Heart right ventricle (tissue), 16 donors: ENCODE results near the gene C3orf18. TPM values are rescaled to one million over a fixed set of nuclear protein-coding genes. Genes with fewer than 3 reads are reported as not detected.
"Not testable (repeated sequence)": the region's sequence is repeated elsewhere in the genome, so short reads cannot be mapped to it uniquely, and the experiment has no call there.

ENCODE experiments used
- ATAC-seq, 8 donors: fragments of 200-7000 bp; cut with Tn5 transposase; one replicate each; pipeline ENCODE4 v1.9.1; 2020; ENCODE audit warnings: mild to moderate bottlenecking in 8 of 8, moderate library complexity in 8 of 8, moderate number of reproducible peaks in 1 of 8
- DNase-seq, 2 donors: peaks; one replicate each; pipeline ENCODE4 v3.0.0-alpha.2; 2020
- H3K27ac ChIP-seq, 10 donors: fragments of 200-600 bp; sonication (generic) in 2 of 10; one replicate each; pipeline versions ENCODE4 v1.5.0 to v1.8.0; 2020 to 2022; ENCODE audit warnings: mild to moderate bottlenecking in 3 of 10
- H3K27me3 ChIP-seq, 7 donors: fragments of 200-600 bp; one replicate each; pipeline ENCODE4 v1.8.0; 2021 to 2022; ENCODE audit warnings: mild to moderate bottlenecking in 2 of 7
- H3K36me3 ChIP-seq, 9 donors: fragments of 200-600 bp; sonication (generic) in 1 of 9; one replicate each; pipeline versions ENCODE4 v1.5.0 to v1.8.0; 2020 to 2022; ENCODE audit warnings: mild to moderate bottlenecking in 2 of 9
- H3K4me1 ChIP-seq, 9 donors: fragments of 200-600 bp; sonication (generic) in 1 of 9; one replicate each; pipeline versions ENCODE4 v1.5.0 to v1.8.0; 2020 to 2022; ENCODE audit warnings: mild to moderate bottlenecking in 4 of 9
- H3K4me3 ChIP-seq, 10 donors: fragments of 200-600 bp; sonication (generic) in 2 of 10; one replicate each; pipeline versions ENCODE4 v1.5.0 to v1.8.0; 2020 to 2022; ENCODE audit warnings: mild to moderate bottlenecking in 7 of 10, moderate library complexity in 2 of 10
- H3K9me3 ChIP-seq, 11 donors: fragments of 200-600 bp in 10 of 11; sonication (generic) in 2 of 11; one replicate each; pipeline versions ENCODE4 v1.5.0 to v1.8.0; 2013 to 2022; ENCODE audit warnings: mild to moderate bottlenecking in 2 of 11, control low read depth in 1 of 11, moderate library complexity in 1 of 11
- WGBS, 2 donors: extraction: QIAGEN DNeasy Blood & Tissue Kit; methylation state at CpG; one replicate each; pipeline ENCODE4 v1.1.7; 2013; ENCODE audit warnings: inconsistent platforms in 1 of 2; 5-methylcytosine and 5-hydroxymethylcytosine counted together
- intact Hi-C, 10 donors: fragments of 100-400 bp; cut with DNase I; formaldehyde crosslinking; loops; one replicate each; pipeline versions ENCODE4 v1.11.1 to v1.14.2; 2022
- polyA plus RNA-seq, 2 donors: library from polyadenylated mRNA; stranded (reverse); fragments of 200-250 nt; gene quantifications; one replicate each; pipeline ENCODE4 v1.2.3, GENCODE V29; 2013
- total RNA-seq, 10 donors: library from RNA; stranded (reverse); fragmentation: NEBNext Ultra II Directional in 3 of 10; extraction: Animal tissue kit (Norgen Biotek cat#: 25700) in 3 of 10; gene quantifications; one replicate each; pipeline versions ENCODE4 v1.2.1 to v1.2.4, GENCODE V29; 2021 to 2023
- TF ChIP-seq, protein P1 (sequence below), 9 donors: fragments of 200-600 bp; sonication (generic) in 2 of 9; IDR thresholded peaks; one replicate each; pipeline versions ENCODE4 v1.5.0 to v1.8.0; 2021 to 2022; ENCODE audit warnings: antibody characterized with exemption in 9 of 9, mild to moderate bottlenecking in 5 of 9, moderate library complexity in 1 of 9
- donor health status: Arrhythmogenic right ventricular cardiomyopathy.
- donor health status: ischemic (EF 13 %, LVEDD 7.1; RV severe dilation, severe dysfunction).
- donor health status: healthy with polysubstance abuse.
- donor health status: DM: no; HTN: yes; CAD: no.
- donor health status: DM: no; HTN: no; CAD: no.
- donor health status: ischemic (EF 25% LVEDD 6.9; RV normal size, moderate dysfunction).
- donor health status: ischemic (EF 25% LVEDD 5.7; RV mildly dilated, moderate dysfunction).
- donor health status: healthy.
- donor health status: DM: yes; HTN: yes; CAD: no.
- donor health status: Ischemic cardiomyopathy.
- donor health status: ischemic (EF 35%, LVEDD 5.7; RV mildly dilated, moderate dysfunction).
- donor health status: nonischemic (EF 11% LVEDD 7.7; RV severe dilation, severe dysfunction).
- donor health status: DM: yes; HTN: yes; CAD: no.
- donor health status: PGD.
- donor health status: ischemic (EF 29% LVEDD 5.4; RV normal size, mild dysfunction).
- donor health status: nonischemic (EF 23%, LVEDD 6.1; RV moderate dilation, normal function).

Gene C3orf18
- total and polyA plus RNA-seq, 12 donors = 19.9 to 49.9 (median 41.1) TPM

DNA sequence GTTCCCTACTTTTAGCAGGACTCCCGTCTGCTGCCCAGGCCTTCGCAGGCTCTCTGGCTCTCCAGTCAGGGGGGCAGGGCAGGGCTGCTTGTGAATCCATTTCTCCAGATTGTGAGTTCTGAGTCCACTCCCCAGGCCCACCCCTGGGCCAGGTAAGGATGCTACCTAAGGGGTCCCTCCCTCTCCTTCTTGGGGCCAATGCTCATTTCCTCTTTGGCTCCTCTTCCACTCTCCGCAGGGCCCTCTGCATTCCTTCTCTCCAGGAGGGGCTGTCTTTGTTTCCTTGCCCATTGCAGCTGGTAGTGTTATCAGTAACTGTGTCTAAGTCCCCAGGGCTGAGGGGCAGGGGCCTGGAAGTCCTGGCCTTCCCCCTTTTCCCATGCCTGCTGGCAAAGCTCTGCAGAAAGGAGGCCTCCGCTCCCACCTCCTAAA lies 51.1 kb downstream of the C3orf18 start:
- peaks cover 11 to 35% (median 21%) of the 10 kb centered on the region in 9 donors for H3K4me1 ChIP-seq
- intact Hi-C loops = loop anchor here in 1 of 10 donors (5.0 kb wide), 1 partner anchor 96 kb away; the partner anchor contains the start of gene CISH
- no peak for DNase-seq
- 70 to 81% methylated on average over 4 of the region's 4 CpGs for WGBS, 2 donors
- peak overlapping the region in 7 of 10 donors; percentile 10 to 33 (median 22) for H3K4me3 ChIP-seq
- H3K27me3 ChIP-seq = peaks cover 0 to 3% (median 0%) of the 10 kb centered on the region in 7 donors
- H3K36me3 ChIP-seq = no peaks in the 10 kb centered on the region
- TF ChIP-seq, protein P1, sequence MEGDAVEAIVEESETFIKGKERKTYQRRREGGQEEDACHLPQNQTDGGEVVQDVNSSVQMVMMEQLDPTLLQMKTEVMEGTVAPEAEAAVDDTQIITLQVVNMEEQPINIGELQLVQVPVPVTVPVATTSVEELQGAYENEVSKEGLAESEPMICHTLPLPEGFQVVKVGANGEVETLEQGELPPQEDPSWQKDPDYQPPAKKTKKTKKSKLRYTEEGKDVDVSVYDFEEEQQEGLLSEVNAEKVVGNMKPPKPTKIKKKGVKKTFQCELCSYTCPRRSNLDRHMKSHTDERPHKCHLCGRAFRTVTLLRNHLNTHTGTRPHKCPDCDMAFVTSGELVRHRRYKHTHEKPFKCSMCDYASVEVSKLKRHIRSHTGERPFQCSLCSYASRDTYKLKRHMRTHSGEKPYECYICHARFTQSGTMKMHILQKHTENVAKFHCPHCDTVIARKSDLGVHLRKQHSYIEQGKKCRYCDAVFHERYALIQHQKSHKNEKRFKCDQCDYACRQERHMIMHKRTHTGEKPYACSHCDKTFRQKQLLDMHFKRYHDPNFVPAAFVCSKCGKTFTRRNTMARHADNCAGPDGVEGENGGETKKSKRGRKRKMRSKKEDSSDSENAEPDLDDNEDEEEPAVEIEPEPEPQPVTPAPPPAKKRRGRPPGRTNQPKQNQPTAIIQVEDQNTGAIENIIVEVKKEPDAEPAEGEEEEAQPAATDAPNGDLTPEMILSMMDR (IDR thresholded peaks at IDR 0.05) = no peak
- ATAC-seq = peak; percentile 8 to 55 (median 27)
- no peaks in the 10 kb centered on the region for H3K9me3 ChIP-seq
- peak overlapping the region in 9 of 10 donors; percentile 58 to 84 (median 67) for H3K27ac ChIP-seq

DNA sequence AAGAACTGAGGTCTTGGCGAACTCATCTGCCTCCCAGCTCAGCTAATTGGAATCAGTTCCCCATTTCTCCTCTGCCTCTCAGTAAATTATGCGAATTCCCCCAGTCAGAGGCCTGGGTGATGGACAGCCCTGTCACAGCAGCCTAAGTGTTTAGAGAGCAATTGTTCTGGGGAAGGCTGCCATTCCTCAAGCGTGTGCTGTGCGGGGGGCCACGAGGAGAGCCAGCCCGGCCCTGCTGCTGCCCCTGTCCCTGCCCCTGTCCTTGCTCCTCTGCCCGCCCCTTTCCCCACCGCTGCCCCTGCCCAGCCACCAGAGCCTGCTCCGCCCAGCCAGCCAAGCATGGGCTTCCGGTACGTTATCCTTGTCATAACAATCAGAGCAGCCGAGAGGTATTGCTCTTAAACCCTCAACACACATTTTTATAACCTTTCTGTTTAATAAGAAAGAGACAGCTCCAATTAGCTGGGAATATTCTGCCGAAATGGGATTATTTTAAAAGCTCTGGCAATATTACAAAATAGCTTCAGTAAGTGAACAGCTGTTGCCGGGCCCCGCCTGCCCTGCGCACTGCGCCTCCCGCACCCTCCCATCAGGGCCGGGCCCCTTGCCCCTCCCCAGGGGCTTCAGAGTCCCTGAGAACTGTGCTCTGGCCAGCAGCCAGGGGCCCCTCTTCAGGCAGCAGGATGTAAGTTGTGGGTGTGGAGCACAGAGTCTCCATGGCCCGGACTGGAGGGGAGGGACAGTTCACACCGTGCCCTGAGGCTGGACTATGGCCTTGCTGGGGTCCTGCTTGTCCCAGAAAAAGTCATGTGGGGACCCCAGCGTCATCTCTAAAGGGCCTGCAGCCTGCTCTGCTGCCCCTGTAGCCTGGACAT lies 51.7 kb downstream of the C3orf18 start:
- peak overlapping the region; percentile 10 to 84 (median 66) for H3K27ac ChIP-seq
- TF ChIP-seq, protein P1 (IDR thresholded peaks at IDR 0.05) = no peak
- no peaks in the 10 kb centered on the region for H3K9me3 ChIP-seq
- no peaks in the 10 kb centered on the region for H3K36me3 ChIP-seq
- DNase-seq (peak; percentile 74 to 82), ATAC-seq (peak; percentile 76 to 91 (median 82))
- H3K4me3 ChIP-seq = peak overlapping the region; percentile 1 to 33 (median 19)
- whole genome bisulfite sequencing, 2 donors = 12 to 15% methylated on average over 22 of the region's 22 CpGs
- peaks cover 11 to 35% (median 21%) of the 10 kb centered on the region in 9 donors for H3K4me1 ChIP-seq
- peaks cover 0 to 3% (median 0%) of the 10 kb centered on the region in 7 donors for H3K27me3 ChIP-seq
- intact Hi-C loops = loop anchor here in 1 of 10 donors (5.0 kb wide), 1 partner anchor 96 kb away; the partner anchor contains the start of gene CISH

DNA sequence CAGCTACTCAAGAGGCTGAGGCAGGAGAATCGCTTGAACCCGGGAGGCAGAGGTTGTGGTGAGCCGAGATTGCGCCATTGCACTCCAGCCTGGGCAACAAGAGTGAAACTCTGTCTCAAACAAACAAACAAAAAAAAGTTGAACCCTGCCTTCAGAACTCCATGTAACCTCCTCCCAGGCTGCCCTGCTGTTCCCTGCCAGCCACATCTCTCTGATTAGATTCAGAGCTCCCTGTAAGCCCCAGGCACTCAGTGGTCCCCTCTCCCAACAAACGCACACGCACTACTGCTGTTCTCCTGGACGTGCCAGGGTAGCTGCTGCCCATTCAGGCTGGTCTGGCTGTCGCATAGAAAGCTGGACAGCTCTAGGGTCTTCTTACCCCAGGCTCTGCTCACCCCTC lies 54.6 kb downstream of the C3orf18 start:
- intact Hi-C loops, H3K36me3 ChIP-seq, H3K27me3 ChIP-seq, H3K27ac ChIP-seq, H3K9me3 ChIP-seq, H3K4me3 ChIP-seq, DNase-seq, ATAC-seq: not testable (repeated sequence)
- WGBS, 2 donors = 90 to 91% methylated on average over 8 of the region's 8 CpGs
- H3K4me1 ChIP-seq = peaks cover 11 to 30% (median 21%) of the 10 kb centered on the region in 9 donors

DNA sequence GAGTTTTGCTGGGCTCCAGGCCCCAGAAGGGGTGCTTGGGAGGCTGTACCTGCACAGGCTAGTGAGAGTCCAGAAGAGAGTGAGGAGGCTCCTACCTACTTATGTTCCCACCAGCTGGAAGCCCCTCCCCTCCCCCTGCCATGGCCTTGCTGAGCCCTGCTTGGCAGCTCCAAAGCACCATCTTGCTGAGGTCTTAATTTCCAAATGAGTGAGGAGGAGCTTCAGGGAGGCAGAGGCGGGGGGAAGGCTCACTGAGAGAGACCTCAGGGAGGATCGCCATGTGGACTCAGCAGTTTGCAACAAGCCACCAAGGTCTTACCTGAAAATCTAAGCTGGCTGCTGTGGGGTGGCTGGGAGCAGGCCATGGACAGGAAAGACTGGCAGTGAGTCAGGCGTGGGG lies 55.4 kb downstream of the C3orf18 start:
- DNase-seq (no peak), ATAC-seq (no peak)
- Histone ChIP-seq H3K36me3 (no peaks in the 10 kb centered on the region), H3K4me3 (no peak overlapping the region), H3K27ac (no peak overlapping the region), H3K4me1 (peaks cover 11 to 23% (median 21%) of the 10 kb centered on the region in 9 donors), H3K27me3 (no peaks in the 10 kb centered on the region), H3K9me3 (no peaks in the 10 kb centered on the region)
- intact Hi-C loops = no loop called here
- TF ChIP-seq, protein P1 (IDR thresholded peaks at IDR 0.05) = no peak
- WGBS, 2 donors = 96% methylated on average over 3 of the region's 3 CpGs
